ENCODE results near the gene MED14.
A peak's percentile ranks its signal among the peaks of the same experiment; 100 is the strongest.

MED14 gene

DNA sequence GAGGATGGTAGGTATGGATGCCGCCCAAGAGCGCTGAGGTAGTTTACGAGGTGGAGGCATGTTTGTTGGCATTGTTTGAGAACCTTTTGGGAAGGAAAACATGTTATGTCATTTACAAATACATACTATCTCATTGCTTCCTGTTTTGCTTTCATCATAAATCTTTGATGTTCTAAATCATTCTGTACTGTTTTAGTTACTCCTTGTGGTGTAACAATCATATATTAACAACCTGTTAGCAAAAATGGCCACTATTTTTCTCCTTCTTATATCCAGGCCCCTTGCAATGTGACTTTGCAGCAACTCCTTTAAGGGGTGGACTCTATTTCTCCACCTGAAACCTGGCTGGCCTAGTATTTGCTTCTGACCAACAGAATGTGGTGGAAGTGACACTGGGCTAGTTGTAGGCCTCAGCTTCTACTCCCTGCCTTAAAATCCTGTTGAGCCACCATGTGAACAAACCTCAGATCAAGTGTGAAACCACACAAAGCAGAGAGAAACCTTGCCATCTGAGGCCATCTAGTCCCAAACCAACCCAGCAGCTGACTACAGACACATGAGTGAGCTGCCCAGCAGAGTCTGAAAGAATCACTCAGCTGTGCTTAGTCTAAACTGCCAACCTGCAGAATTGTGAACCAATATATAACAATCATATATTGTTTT is 72.1 kb downstream of the MED14 start:
- DNase-seq (ENCODE audit: low read depth), result no peak

DNA sequence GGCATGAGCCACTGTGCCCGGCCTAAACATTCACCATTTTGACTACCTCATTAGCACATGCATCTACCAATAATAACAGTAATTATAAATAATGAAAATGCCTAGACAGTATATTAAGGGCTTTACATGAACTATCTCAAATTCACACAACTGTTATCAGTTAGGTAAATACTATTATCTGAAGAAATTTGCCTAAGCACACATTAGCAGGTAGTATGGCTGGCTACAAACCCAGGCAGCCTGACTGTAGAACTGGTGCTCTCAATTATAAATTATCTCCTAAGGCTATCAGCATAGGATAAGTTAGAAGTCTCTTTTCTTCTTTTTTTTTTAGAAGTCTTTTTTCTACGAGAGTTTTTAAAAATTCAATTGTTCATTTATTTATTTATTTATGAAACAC is 73.9 kb downstream of the MED14 start:
- no peak for DNase-seq (ENCODE audit: low read depth)

DNA sequence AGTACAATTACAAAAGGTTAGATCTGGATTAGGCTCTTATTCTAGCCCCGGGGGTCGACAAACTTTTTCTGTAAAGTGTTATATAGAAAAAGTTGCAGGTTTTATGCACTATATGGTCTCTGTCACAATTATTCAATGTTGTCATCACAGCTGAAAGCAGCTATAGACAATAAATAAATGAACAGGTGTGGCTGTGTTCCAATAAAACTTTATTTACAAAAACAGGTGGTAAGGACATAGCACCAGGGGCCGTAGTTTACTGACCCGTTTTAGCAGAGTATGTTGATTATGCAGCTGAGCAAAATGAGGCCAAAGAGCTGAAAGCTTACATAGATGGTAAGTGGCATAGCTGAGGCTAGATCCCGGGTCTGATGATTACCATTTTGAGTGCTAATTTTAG is 75.0 kb downstream of the MED14 start:
- DNase-seq (ENCODE audit: low read depth), result no peak

DNA sequence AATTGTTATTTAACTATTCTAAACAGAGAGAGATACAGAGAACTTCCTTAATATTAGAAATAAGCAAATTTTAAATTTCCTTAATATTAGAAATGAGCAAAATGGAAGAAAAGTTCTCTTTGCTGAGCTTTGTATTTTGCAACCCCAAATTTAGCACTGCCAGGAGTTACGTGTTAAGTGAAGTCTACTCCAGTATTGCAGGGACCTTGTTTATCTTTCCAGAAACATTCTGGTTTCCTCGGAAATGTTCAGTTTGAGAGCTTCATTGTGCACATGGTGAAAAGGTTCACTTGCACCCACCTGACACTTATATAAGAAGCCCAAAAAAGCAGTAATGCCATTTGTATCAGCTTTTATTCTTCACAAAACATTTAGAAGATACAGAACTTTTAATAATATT is 81.8 kb downstream of the MED14 start:
- no peak for DNase-seq (ENCODE audit: low read depth)

DNA sequence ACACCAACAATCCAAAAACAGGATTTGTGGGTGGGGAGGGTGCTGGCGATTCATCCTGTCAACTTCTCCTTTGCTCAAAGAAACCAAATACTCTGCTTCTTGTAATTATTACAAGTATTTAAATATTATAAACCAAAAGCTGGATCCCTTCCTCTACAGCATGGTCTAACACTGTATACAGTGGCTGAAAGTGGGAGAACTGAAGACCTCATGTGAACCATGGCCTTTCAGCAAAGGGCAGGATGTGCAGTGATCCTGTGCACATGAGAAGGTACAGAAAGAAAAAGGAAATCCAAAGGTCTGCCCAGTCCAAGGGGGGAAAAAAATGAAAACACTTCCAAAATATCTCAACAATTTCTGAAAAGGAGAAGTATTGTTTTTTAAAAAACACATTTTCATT is 82.7 kb downstream of the MED14 start:
- no peak for DNase-seq (ENCODE audit: low read depth)

DNA sequence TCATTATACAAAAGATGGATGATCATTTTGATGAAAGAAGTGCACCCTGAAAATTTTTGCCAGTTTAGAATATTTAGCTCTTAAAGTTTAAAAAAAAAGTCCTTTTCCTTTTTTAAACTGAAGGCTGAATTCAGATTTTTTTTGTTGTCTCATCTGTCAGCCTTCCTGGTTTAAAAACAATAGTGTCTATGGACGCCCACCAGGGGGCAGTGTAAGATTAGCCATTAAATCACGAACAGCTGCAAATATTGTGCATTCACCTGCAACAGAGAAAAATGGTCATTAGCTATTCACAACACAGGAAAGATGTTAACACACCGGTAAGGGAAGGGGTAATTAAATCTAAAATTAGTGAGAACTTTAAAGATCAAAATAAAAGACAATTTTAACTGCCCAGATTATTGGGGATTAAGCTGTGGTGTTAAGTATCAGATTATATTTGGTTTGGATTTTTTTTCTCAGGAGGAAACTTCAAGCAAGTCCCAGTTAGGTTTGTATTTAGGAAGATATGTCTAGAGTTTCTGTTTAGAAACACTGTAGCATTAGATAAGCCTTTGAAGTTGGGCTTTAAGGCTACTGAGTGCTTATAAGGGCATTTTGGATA is 83.6 kb downstream of the MED14 start:
- DNase-seq (ENCODE audit: low read depth), result peak; percentile 38

DNA sequence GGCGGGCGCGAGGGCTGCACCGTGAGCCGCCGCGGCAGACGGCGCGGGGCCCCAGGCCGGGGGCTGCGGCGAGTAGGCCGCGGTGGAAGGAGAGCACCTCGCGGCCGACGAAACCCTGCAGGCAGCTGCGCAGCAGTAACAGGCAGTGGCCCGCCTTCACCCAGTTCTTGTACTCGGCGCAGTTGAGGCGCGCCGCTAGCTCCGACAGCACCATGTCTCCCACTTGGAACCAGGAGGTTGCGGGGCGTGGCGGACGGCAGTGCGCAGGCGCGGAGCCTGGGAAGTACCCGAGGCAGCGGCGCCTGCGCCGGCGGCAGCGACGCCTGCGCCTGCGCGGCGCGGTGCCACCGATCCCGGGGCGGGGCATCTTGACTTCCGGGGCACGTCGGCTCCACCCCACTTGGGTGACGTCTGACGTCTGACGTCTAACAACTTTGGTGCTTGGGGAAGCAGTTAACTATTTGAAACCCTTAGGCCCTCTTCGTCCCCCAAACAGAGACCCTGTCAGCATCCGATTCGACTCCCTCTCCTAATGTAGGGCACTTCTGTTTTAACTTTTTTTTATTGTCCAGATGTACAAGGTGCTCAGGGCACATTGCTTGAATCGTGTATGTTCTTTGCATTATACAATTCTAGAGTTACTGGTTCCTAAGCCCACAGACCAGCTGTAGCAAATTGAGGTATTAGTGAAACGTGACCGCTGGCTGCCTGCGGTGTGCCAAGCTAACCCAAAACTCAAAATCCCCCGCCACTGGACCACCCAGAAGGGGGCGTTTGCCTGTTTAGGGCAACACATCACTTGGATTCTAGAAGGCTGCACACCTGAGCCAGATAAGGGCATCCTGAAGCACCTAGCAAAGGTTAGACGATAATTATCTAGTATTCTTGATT is 87.8 kb downstream of the MED14 start, which contains the start of gene CXorf38:
Gene CXorf38, minus strand, starts transcription at position 255 of the 891 bp plus-strand sequence. Its CDS starts 41 bp downstream, at position 214.
- peak; percentile 95 for DNase-seq (ENCODE audit: low read depth)

DNA sequence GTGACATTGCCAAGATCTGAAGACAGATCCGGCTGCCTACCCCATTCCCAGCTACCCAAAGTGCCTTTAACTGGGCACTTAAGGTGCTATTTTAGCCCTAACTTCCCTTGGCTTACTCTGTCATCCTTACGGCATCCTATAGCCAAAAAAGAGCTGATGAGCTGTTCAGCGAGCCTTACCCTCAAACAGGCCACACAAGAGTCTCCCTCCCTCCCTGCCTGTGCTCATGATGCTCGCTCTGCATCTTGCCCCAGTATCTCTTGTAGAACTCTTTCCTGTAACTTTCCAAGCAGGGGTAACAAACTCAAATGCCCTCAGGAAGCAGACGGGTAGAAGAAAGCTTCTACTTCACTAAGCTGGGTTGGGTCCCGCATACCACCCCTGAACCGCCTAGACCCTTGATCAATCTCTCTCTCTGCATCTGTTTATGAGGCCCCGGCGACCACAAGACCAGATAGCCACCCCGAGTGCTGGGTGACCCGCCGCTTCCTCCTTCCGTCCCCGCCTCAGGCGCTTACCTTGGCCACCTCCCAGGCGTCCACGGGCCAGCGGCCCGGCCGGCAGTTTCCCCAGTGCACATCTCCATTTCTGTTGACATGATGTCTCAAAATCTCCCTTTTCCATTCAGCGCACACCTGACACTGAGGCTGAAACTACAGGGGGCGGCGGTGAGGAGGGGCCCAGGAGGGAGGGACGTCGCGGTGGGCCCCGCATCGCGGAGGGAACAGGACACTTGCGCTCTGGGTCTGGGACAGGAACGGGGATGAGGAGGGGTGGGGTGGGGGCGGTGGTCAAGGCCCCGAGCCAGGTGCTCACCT is 88.6 kb downstream of the MED14 start:
- DNase-seq (ENCODE audit: low read depth), result peak; percentile 15

DNA sequence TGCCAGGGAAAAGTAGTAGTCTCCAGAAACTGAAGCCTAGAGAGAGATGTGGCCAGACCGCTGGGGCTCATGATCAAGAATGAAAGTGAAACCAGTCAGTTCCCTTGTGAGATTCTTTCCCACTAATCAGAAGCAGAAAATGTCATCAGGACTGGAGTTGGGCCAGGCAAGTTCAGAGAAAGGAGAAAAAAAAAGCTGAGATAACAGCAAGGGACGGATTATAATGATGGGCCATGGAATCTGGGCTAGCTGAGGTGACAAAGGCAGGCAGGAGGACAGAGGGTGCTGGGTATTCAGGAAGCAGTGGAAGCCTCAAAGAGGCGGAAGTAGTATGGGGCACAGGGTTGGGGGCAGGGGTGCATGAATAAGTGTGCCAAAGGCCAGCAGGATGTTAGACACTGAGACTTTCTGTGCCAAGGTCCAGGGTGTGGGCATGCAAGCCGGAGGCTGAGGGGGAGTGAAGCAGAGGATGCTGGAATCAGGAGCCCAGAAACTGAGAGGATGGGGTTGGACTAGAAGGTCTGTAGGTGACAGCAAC is 90.5 kb downstream of the MED14 start:
- peak; percentile 25 for DNase-seq (ENCODE audit: low read depth)

DNA sequence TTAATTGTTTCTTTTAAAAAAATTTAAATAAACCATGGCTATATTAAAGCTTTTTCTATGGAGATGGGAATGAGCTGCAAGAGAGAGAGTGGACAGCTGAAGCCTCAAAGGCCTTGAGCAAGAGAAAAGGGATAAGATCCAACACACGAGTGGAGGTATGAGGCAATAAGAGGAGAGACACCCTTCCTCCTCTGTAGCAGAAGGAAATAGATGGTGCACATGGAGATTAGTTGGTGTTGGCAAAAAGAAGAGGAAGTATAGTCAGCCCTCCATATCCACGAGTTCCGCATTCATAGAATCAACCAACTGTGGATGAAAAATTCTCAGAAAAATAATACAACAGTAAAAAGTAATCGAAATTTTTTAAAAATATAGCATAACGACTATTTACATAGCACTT is 91.2 kb downstream of the MED14 start:
- no peak for DNase-seq (ENCODE audit: low read depth)

DNA sequence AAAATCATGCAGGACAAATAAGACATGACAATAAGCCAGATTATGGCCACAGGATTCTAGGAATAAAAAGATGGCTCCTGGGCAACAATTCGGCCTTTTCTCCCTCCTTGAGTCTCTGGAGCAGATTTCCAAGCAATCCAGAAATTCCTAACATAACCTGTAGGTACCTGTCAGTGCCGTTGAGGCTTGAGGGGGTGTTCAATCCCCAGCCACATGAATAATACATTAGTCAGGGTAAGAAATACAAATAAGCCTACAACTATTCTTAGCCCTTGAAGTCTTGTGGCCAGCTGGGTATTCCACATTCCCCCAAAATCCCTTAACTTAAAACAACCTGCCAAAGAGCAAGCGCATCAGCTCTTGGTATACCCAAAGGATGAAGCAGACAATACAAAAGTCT is 97.7 kb downstream of the MED14 start:
- no peak for DNase-seq (ENCODE audit: low read depth)

DNA sequence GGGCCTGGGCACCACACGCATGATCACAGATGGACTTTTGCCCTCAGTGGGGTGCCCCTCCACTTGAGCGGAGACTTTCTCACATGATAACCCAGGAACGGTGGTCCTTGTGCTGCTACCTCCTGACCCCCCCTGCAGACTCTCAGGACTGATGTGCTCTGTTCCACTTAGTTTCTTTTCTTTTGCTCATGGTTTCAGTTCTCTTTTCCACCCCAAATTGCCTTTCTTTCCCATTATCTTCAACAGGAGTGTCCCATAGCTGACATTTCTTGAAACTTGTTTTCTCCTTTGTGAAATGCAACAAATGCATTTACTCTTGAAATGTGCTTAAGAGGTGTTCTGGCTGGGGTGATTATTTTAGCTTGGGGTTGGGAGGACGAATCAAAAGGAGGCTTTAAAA is 103.1 kb downstream of the MED14 start:
- DNase-seq (ENCODE audit: low read depth), result no peak

DNA sequence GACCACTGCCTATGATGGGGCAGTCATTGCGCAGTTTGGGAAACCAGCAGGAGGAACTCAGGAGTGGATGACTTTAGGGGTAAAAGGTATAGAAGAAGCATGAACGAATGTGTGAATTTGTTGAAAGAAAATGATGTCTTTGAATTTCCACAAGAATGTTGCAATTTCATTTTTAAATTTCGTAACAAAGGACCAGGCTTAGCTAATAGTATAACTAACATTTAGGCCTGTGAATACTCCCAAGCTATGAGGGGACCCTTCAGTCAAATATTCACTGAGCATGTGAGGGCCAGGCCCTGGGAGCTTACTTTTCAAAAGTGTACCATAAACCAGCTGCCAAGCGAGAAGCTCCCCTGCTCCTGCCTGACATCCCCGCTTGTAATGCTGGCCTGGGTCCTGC is 106.8 kb downstream of the MED14 start:
- DNase-seq (ENCODE audit: low read depth), result no peak

DNA sequence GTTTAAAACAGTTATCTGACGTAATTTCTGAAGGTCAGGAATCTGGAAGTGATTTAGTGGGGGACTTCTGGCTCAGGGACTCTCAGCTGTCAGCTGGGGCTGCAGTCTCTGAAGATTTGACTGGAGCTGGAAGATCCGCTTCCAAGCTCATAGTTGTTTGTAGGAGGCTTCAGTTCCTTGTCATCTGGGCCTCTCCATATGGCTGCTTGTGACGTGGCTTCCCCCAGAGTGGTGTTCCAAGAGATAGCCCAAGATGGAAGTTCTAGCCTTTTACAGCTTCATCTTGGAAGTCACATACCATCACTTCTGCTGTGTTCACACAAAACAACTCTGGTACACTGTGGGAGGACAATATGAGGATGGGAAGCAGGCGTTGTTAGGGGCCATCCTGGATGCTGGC is 110.0 kb downstream of the MED14 start:
- DNase-seq (ENCODE audit: low read depth), result no peak

DNA sequence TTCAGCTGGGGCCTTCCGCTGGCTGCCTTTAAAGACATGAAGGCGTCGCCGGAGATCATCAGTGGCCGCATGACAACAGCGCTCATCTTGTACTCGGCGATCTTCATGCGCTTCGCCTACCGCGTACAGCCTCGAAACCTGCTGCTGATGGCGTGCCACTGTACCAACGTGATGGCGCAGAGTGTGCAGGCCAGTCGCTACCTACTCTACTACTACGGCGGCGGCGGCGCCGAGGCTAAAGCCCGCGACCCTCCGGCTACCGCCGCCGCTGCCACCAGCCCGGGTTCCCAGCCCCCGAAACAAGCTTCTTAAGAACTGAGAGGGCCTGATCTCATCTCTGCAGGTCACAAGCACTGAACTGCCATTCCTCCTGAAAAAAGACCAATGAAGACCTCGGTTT is 111.7 kb downstream of the MED14 start:
- no peak for DNase-seq (ENCODE audit: low read depth)

DNA sequence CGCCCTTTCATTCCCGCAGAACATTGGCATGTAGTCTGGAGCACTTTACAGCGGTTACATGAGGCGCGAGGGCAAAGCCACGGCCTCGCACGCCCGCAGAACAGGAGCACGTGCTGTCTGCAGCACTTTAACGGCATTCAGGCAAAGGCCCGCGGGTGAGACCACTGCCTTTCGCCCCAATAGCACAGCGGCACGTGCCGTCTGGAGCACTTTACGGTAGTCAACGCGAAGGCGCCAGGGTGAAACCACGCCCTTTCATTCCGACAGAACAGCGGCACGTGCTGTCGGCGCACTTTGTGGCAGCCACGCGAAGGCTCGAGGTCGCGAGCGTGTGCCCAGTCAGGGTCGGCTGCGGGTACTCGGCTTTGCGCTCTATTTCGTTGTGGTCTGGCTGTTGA is 112.2 kb downstream of the MED14 start, which contains the start of gene MPC1L:
Gene MPC1L, plus strand, starts transcription at position 290 of the 398 bp plus-strand sequence. CDS start 138 bp downstream, outside the sequence.
- no peak for DNase-seq (ENCODE audit: low read depth)

DNA sequence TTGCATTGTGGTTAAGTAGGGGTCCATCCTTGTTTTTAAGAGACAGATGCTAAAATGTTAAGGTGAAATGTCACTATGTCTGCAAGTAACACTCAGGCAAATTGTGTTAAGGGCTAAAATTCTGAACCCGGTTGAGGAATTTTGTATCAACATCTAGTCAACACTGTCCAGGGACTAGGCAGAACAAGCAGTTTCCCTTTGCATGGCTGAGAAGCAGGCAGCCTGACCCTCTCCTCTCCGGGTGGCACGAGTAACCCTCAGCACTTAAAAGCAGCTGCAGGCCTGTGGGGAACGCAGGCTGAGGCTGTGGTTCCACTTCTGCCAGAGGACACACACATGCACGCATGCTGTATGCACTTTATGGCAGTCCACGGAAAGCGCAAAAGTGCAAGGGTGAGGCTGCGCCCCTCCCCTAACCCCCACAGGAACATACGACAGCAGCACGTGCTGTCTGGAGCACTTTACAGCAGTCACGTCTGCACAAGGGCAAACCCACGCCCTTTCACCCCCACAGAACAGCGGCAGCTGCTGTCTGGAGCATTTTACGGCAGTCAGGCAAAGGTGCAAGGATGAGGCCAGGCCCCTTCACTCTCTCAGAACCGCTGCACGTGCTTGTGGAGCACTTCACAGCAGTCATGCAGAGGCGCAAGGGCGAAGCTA is 112.7 kb downstream of the MED14 start:
- DNase-seq (ENCODE audit: low read depth), result no peak

DNA sequence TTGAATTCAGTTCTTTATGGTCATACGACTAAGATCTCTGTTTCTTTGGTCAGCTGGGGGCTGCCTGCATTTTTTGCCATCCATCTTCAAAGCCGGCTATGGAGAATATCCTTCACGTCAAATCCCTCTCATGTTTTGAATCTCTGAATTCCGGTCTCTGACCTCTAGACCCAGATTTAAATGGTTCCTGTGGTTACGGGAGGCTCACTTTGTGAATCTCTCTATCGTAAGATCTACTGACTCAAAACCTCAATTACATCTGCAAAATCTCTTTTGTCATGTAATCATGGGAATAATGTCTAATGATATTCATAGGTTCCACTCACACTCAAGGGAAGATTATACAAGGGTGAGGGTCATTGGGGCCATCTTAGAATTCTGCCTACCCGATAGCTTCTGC is 117.8 kb downstream of the MED14 start:
- no peak for DNase-seq (ENCODE audit: low read depth)

DNA sequence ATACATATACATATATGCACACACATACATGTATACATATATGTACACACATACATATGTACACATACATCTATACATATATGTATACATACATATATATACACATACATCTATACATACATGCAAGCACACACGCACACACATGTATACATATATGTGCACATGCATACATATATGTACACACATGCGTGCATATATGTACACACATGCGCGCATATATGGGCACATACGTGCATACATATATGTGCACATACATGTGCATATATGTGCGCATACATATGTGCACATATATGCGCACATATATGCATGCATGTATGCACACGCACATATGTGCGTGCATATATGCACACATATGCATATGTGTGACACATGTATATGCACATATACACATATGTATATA is 119.4 kb downstream of the MED14 start:
- DNase-seq (ENCODE audit: low read depth), result no peak

DNA sequence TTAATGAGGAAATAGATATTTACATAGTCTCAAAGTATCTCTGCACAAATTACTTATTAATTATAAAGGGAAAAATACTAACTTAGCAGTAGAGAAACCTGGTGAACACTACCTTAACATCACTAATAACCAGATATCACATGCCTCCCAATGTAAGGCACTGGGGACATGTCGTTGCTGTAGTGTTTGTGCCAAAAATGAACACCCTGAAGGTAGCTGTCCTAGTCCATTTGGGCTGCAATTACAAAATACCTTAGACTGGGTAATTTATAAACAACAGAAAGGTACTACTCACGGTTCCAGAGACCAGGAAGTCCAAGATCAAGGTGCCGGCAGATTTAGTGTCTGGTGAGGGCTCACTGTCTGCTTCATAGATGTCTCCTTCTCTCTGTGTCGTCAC is 122.8 kb downstream of the MED14 start:
- no peak for DNase-seq (ENCODE audit: low read depth)

DNA sequence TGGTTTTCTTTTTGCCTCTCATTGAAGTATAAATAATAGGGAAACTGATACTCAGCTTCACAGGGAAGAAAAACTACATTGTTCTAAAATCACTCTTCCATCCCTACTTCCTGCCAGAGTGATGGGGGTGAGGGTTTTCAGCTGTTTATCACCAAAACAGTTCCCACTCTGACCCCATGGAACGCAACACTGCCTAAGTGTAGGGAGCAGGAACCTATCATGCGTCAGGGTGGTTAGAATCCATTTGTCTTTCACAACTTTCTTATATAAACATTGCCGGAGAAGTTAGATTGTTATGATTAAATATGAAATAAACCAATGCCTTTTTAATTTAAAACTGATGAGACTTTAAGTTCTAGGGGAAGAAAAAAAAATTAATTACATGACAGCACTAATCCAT is 128.0 kb downstream of the MED14 start:
- no peak for DNase-seq (ENCODE audit: low read depth)

All from stimulated activated CD8-positive, alpha-beta memory T cell treated with anti-CD3 and anti-CD28 coated beads, Interleukin-12 subunit alpha, Interleukin-12 subunit beta, amount 100 ng/mL, for 4 hours (primary cell).